ENCODE results near the gene BHLHE40.

BHLHE40 gene

GRCh38 chr3:4990069-4990468 lies 10.8 kb downstream of the BHLHE40 start:
- TF ChIP-seq FOXM1 (IDR thresholded peaks at IDR 0.05; ENCODE audit: borderline replicate concordance, low read depth) (no peak), TAF1 (IDR thresholded peaks at IDR 0.05; ENCODE audit: low read depth) (no peak), EGR1 (IDR thresholded peaks at IDR 0.05) (no peak), NFIC (IDR thresholded peaks at IDR 0.05) (no peak), YY1 (IDR thresholded peaks at IDR 0.05; ENCODE audit: low read depth) (no peak), REST (IDR thresholded peaks at IDR 0.05; ENCODE audit: low read depth) (no peak), TCF12 (IDR thresholded peaks at IDR 0.05; ENCODE audit: low read depth) (no peak), CEBPB (IDR thresholded peaks at IDR 0.05) (no peak), EP300 (IDR thresholded peaks at IDR 0.05; ENCODE audit: borderline replicate concordance) (no peak), USF1 (IDR thresholded peaks at IDR 0.05) (no peak), ZBTB7A (IDR thresholded peaks at IDR 0.05; ENCODE audit: low read depth) (no peak)

GRCh38 chr3:4992118-4992517 lies 12.9 kb downstream of the BHLHE40 start:
- no peak for TF ChIP-seq CREB1 (IDR thresholded peaks at IDR 0.05; ENCODE audit: low read depth)
- TF ChIP-seq TAF1 (IDR thresholded peaks at IDR 0.05; ENCODE audit: low read depth) = no peak
- no peak for TF ChIP-seq YY1 (IDR thresholded peaks at IDR 0.05; ENCODE audit: low read depth)
- no peak for TF ChIP-seq EP300 (IDR thresholded peaks at IDR 0.05; ENCODE audit: borderline replicate concordance)
- no peak for TF ChIP-seq TEAD4 (IDR thresholded peaks at IDR 0.05)
- TF ChIP-seq ZBTB7A (IDR thresholded peaks at IDR 0.05; ENCODE audit: low read depth) = no peak
- TF ChIP-seq REST (IDR thresholded peaks at IDR 0.05; ENCODE audit: low read depth) = no peak
- TF ChIP-seq USF1 (IDR thresholded peaks at IDR 0.05) = no peak
- no peak for TF ChIP-seq NFIC (IDR thresholded peaks at IDR 0.05)
- no peak for TF ChIP-seq RAD21 (IDR thresholded peaks at IDR 0.05; ENCODE audit: low read depth)
- no peak for TF ChIP-seq MAX (IDR thresholded peaks at IDR 0.05)
- TF ChIP-seq CEBPB (IDR thresholded peaks at IDR 0.05) = no peak
- TF ChIP-seq EGR1 (IDR thresholded peaks at IDR 0.05) = no peak
- no peak for TF ChIP-seq TCF12 (IDR thresholded peaks at IDR 0.05; ENCODE audit: low read depth)
- no peak for TF ChIP-seq FOXM1 (IDR thresholded peaks at IDR 0.05; ENCODE audit: borderline replicate concordance, low read depth)

- TF ChIP-seq RAD21 (IDR thresholded peaks at IDR 0.05; ENCODE audit: low read depth) (no peak), CREB1 (IDR thresholded peaks at IDR 0.05; ENCODE audit: low read depth) (no peak), ZBTB7A (IDR thresholded peaks at IDR 0.05; ENCODE audit: low read depth) (no peak), TAF1 (IDR thresholded peaks at IDR 0.05; ENCODE audit: low read depth) (no peak), EGR1 (IDR thresholded peaks at IDR 0.05) (no peak), REST (IDR thresholded peaks at IDR 0.05; ENCODE audit: low read depth) (no peak), NFIC (IDR thresholded peaks at IDR 0.05) (no peak), TCF12 (IDR thresholded peaks at IDR 0.05; ENCODE audit: low read depth) (no peak), TEAD4 (IDR thresholded peaks at IDR 0.05) (no peak), USF1 (IDR thresholded peaks at IDR 0.05) (no peak), EP300 (IDR thresholded peaks at IDR 0.05; ENCODE audit: borderline replicate concordance) (no peak), YY1 (IDR thresholded peaks at IDR 0.05; ENCODE audit: low read depth) (no peak), FOXM1 (IDR thresholded peaks at IDR 0.05; ENCODE audit: borderline replicate concordance, low read depth) (no peak), MAX (IDR thresholded peaks at IDR 0.05) (no peak), CEBPB (IDR thresholded peaks at IDR 0.05) (no peak)
These were observed 14.3 kb downstream of the BHLHE40 start for GRCh38 chr3:4993276-4994143.

Data from Ishikawa (cell line).